Stimulated activated CD8-positive, alpha-beta memory T cell treated with anti-CD3 and anti-CD28 coated beads, Interleukin-4, amount 100 ng/mL, for 4 hours (primary cell): ENCODE data around the gene MOBP.

Experiments used
- DNase-seq, 2 donors: peaks; one replicate each; pipeline ENCODE4 v3.0.0-alpha.2; 2020; ENCODE audit warnings: low read depth in 2 of 2, low spot score in 1 of 2

The MOBP gene

DNA sequence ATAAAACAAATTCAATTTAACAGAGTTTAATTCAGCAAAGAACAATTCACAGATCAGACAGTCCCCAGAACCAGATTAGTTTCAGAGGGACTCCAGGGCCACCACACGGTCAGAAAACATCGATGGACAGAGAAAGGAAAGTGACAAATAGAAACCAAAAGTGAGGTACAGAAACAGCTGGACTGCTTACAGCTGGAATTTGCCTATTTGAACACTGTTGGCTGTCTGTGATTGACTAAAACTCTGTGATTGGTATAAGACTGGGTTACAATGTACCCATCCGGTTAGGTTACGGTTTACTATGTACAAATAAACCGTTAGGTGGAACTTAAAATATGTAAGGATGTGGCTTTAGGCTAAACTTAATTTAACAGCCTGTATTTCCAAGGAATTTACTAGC is 30.3 kb downstream of the MOBP start:
- DNase-seq, result no peak

- no peak for DNase-seq
Measured at GRCh38 chr3:39499651-39500273, 32.3 kb downstream of the MOBP start.

- DNase-seq, result no peak
Measured at GRCh38 chr3:39501059-39501458, 33.6 kb downstream of the MOBP start.

- DNase-seq, result no peak
Measured at GRCh38 chr3:39501968-39502837, 34.7 kb downstream of the MOBP start.

GRCh38 chr3:39502838-39503145 is 35.3 kb downstream of the MOBP start:
- DNase-seq, result no peak

DNA sequence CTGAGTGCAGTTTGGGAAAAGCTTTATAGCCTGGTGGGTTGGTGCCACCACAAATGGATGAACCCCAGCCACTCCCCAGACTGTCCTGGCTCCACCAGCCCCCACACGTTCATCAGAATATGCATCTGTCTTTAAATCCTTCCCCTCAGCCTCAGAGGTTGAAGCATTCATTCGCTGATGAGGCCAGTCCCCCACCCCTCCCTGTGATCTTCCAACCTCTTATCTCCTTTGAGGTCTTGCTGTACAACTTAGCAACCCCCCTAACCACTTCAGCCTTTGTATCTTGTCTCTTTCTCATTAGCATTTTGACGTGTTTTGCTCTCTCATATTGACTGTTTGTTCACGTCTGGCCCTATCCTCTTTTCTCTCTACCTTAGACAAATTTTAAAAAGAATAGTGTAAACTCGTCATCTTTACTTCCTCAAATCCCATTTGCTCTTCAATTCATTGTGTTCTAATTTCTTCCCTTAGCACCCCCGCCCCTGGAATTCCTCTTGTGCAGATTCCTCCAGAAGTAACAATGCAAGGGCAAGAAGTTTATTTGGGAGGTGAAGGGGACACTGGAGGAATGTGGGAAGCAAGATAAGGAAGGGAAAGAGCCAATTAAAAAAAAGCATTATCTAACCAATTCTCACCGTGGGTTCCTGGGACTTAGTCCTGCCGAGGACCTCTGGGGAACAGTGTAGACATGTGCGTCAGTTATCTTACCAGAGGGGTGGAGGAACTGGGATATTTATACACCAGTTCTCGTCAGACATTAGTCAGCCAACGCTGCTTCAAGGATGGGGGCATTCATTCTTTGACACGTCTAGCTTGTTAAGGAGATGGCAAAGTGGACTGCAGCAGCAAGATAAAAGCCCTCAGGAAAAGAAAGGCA is 38.6 kb downstream of the MOBP start:
- DNase-seq, result no peak

DNA sequence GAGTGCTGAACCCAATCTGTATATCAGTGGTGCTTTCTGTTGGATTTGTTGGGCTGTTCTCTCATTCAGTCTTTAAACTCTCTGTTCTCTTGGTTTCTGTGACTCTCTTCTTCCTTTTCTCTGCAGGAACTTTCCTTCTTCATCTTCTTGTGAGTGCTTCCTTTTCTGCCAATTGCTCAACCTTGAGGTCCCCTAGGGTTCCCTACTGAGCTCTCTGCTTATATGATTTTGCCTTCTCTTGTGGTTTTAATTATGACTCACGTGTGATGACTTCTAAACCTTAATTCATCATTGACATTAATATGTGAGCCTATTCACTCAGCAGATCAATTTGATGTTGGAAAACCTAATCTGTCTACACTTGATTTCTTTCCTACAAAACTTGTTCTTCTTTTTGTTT is 39.4 kb downstream of the MOBP start:
- DNase-seq, result no peak

- DNase-seq, result no peak
Measured at GRCh38 chr3:39513791-39514369, 46.4 kb downstream of the MOBP start.

- DNase-seq, result no peak
Measured at GRCh38 chr3:39515681-39516441, 48.4 kb downstream of the MOBP start.

DNA sequence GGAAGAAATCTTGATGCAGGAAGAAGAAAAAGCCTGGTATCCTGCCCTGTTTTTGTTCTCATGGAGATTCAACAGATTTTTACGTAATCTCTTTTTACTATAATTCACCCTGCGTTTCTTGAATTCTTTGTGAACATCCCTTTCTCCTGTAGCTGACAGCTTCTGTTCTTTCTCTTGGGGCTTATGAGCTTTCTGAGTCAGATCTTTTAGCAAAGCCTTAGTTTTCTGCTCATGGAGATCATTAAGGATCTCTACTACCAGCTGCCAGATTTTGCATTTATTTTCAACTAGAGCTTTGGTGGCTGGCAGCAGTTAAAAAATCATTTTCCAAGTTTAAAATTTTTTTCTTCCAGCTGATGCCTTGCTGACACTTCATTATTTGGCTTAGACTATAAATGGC is 51.6 kb downstream of the MOBP start:
- DNase-seq, result no peak

DNA sequence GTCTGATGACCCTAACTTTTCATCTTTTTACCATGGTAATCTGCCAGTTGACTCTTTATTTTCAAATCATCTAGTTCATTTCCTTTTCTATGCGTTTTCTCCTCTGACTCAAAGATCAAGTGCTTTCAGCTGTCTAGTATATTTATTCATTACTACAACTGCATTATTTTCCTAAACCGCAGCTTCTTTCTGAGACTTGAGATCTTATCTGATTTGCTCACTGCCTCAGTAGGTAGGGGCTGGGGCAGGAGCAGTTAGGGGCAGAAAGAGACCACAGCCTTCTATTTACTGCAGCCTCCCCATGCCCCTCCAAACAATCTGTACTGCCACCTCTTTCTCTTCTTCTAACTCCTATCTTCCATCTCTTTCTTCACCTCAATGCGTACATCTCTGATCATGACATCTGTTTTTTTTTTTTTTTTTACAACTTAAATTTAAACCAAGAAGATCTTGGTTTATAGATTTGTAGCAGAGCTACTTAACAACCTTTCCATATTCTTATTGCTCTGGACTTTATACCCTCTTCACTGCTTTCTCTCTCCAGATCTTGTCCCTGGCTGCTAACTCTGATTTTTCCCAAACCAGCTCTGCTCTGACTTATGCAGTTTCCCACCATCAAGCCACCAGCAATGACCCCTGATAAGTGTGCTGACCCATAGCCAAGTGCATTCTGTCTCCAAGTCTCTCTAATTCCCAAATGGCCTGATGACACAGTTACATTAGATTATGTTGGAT is 52.2 kb downstream of the MOBP start:
- no peak for DNase-seq

DNA sequence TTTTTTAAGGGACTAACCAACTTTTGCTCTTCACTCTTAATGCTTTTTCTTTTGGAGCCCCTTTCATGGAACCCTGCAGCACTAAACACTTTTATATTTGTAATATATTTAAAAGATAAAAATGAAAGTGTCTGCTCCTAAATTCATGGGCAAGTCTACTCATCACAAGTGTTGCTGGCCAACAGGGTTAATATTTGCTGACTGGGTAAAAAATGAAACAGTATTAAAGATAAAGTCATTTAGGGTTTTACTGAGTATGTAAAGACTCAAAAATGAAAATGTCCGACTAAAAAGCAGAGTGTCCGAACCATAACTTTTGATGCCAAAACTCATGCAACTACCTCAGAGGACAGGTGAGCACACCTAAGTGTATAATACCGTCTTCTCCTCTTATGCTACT is 54.0 kb downstream of the MOBP start:
- no peak for DNase-seq

GRCh38 chr3:39524107-39524506 is 56.6 kb downstream of the MOBP start:
- DNase-seq, result no peak

- no peak for DNase-seq
Measured at GRCh38 chr3:39528844-39529243, 61.4 kb downstream of the MOBP start.

GRCh38 chr3:39529577-39529976 is 62.1 kb downstream of the MOBP start:
- DNase-seq, result no peak

GRCh38 chr3:39531066-39531465 is 63.6 kb downstream of the MOBP start:
- no peak for DNase-seq

- no peak for DNase-seq
Measured at GRCh38 chr3:39531665-39532064, 64.2 kb downstream of the MOBP start.

DNA sequence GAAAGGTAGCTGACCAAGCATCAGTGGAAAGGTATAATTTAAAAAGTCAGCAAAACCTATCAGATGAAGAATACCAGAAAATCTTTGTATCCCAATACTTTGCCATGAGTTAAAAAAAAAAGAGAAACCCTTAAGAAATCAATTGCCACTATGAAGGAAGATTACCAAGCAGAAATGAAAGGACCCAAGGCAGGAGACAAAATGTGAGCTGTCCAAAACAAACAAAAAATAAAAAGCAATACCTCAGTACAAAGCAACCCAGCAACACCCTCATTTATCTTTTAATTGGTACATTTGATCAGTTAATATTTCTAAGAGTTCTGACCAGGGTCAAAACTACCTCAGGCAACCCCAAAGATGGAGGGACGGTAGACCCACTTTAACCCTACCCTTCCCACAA is 65.3 kb downstream of the MOBP start:
- no peak for DNase-seq

DNA sequence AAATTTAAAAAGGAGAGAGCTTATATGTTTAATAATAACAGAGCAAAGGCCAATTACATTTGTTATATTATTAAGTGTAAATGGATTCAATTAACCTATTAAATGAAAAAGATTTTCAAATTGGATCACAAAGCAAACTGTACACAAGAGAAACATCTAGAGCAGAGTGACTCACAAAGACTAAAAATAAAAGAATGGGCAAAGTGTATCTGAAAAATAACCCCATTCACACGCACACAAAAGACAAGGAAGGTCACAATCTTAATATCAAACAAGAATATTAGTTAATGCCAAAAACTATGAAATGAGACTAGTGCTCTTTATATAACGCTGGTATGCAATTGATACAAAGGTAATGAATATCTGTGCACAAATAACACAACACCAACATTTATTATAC is 65.7 kb downstream of the MOBP start:
- DNase-seq, result no peak
